K562 (cell line): ENCODE data around the gene NDUFV3. TPM values are rescaled to one million over a fixed set of nuclear protein-coding genes. Genes with fewer than 3 reads are reported as not detected.

Source experiments
- ATAC-seq: fragments of 200-7000 bp; cut with Tn5 transposase; 3 replicates; pipeline ENCODE4 v1.9.1; 2020; ENCODE audit warnings: moderate library complexity
- BruUV-seq: library from RNA; stranded (reverse); fragments of 400-500 nt; replicated peaks from 2 replicates; lab custom pipeline; 2021; lab: Mats Ljungman, UMichigan
- CTCF ChIA-PET: fragments of 300-600 bp; formaldehyde crosslinking; extraction: SDS; loops from one replicate; lab custom pipeline; 2021; ENCODE audit warnings: low intra/inter-chr PET ratio; lab: Yijun Ruan, JAX
- POLR2A ChIA-PET: fragments of 300-600, 350-650 bp; sonication (Branson Sonifier 250); formaldehyde crosslinking; extraction: SDS; loops from one replicate; lab custom pipeline; 2021; ENCODE audit warnings: antibody characterized with exemption, inconsistent platforms; lab: Yijun Ruan, JAX
- DNase-seq, 4 experiments: peaks; one replicate each; pipeline versions ENCODE4 v3.0.0 to v3.0.0-alpha.2; 2011 to 2018; ENCODE audit warnings: low spot score in 3 of 4, mixed read lengths in 3 of 4; ENCODE audit errors: extremely low read depth in 1 of 4
- FAIRE-seq: peaks from 2 replicates; lab custom pipeline; 2011; peaks lifted over from hg19 to GRCh38; lab: Jason Lieb, UNC
- H2AFZ ChIP-seq: 2 replicates; pipeline ENCODE4 v1.6.0; 2011; ENCODE audit warnings: low read depth, low read length, control low read depth, inconsistent platforms
- H3K27ac ChIP-seq: fragments of 200-600 bp; 3 replicates; pipeline ENCODE4 v1.8.0; 2011; ENCODE audit warnings: low read depth, mild to moderate bottlenecking, control low read depth, inconsistent platforms, low read length, moderate library complexity, mixed read lengths; ENCODE audit errors: extremely low read depth
- H3K27me3 ChIP-seq, 2 experiments: fragments of 300-600 bp in 1 of 2; 2 replicates in 1 of 2; 3 replicates in 1 of 2; pipeline versions ENCODE4 v1.6.0 to v1.8.0; 2011; ENCODE audit warnings: inconsistent platforms in 2 of 2, low read length in 2 of 2, mild to moderate bottlenecking in 1 of 2, mixed read lengths in 1 of 2, moderate library complexity in 1 of 2; ENCODE audit not compliant: control insufficient read depth in 2 of 2, insufficient read depth in 2 of 2
- H3K36me3 ChIP-seq: fragments of 300-600 bp; 3 replicates; pipeline ENCODE4 v1.8.0; 2011; ENCODE audit warnings: mild to moderate bottlenecking, low read length, inconsistent platforms; ENCODE audit not compliant: control insufficient read depth, insufficient read depth
- H3K4me1 ChIP-seq, 2 experiments: fragments of 200-600 bp in 1 of 2; replicated peaks in 1 of 2; 2 replicates in 1 of 2; 3 replicates in 1 of 2; pipeline versions ENCODE4 v1.5.1 to v1.8.0; 2011; ENCODE audit warnings: inconsistent platforms in 2 of 2, low read length in 2 of 2, mild to moderate bottlenecking in 1 of 2, mixed read lengths in 1 of 2, moderate library complexity in 1 of 2; ENCODE audit not compliant: control insufficient read depth in 2 of 2, insufficient read depth in 2 of 2
- H3K4me2 ChIP-seq: 2 replicates; pipeline ENCODE4 v1.6.1; 2011; ENCODE audit warnings: low read length, control low read depth, inconsistent platforms, mixed read lengths; ENCODE audit not compliant: insufficient read depth
- H3K4me3 ChIP-seq: fragments of 200-600 bp; sonication (generic), shearing (Covaris generic); 2 replicates; pipeline ENCODE4 v1.5.1; 2016; ENCODE audit warnings: control low read depth, inconsistent platforms
- H3K79me2 ChIP-seq: fragments of 200-600 bp; 3 replicates; pipeline ENCODE4 v1.8.0; 2011; ENCODE audit warnings: low read length, inconsistent platforms; ENCODE audit not compliant: control insufficient read depth, insufficient read depth
- H3K9ac ChIP-seq, 2 experiments: 2 replicates each; pipeline versions ENCODE4 v1.6.0 to v1.6.1; 2011; ENCODE audit warnings: low read depth in 2 of 2, low read length in 2 of 2, control low read depth in 1 of 2, inconsistent platforms in 1 of 2, mild to moderate bottlenecking in 1 of 2, mixed read lengths in 1 of 2; ENCODE audit not compliant: insufficient read depth in 1 of 2
- H3K9me1 ChIP-seq: one replicate; pipeline ENCODE4 v1.6.0; 2011; ENCODE audit warnings: inconsistent platforms, mild to moderate bottlenecking, low read length, moderate library complexity; ENCODE audit not compliant: control insufficient read depth, insufficient read depth
- H3K9me3 ChIP-seq: replicated peaks from 2 replicates; pipeline ENCODE4 v1.5.1; 2011; ENCODE audit warnings: low read depth, low read length, inconsistent platforms; ENCODE audit not compliant: control insufficient read depth, insufficient read depth
- H4K20me1 ChIP-seq: replicated peaks from 2 replicates; pipeline ENCODE4 v1.6.1; 2011; ENCODE audit warnings: low read length, inconsistent platforms, mixed read lengths; ENCODE audit not compliant: control insufficient read depth, insufficient read depth
- EZH2 ChIP-seq: IDR thresholded peaks from 2 replicates; pipeline ENCODE4 v1.6.1; 2012; ENCODE audit warnings: low read depth, mild to moderate bottlenecking, inconsistent platforms, low read length, borderline replicate concordance
- KLF1 ChIP-seq: fragments of 450-650 bp; IDR thresholded peaks from 2 replicates; pipeline ENCODE4 v1.6.1; 2016; ENCODE audit warnings: missing genetic modification characterization, missing compliant biosample characterization
- NR1H2 ChIP-seq: sonication (generic); formaldehyde crosslinking; IDR thresholded peaks from 2 replicates; pipeline ENCODE4 v1.4.0; 2020; ENCODE audit warnings: mild to moderate bottlenecking, missing genetic modification reagents
- POLR2G ChIP-seq: fragments of 200-400 bp; formaldehyde crosslinking; IDR thresholded peaks from 2 replicates; pipeline ENCODE4 v1.6.1; 2017; ENCODE audit warnings: low read depth, mild to moderate bottlenecking, antibody characterized with exemption, low read length, moderate library complexity
- RBBP5 ChIP-seq: fragments of 200-600 bp; sonication (generic); IDR thresholded peaks from 2 replicates; pipeline ENCODE4 v1.6.1; 2012; ENCODE audit warnings: borderline replicate concordance, mild to moderate bottlenecking, low read length, control low read depth, inconsistent platforms; ENCODE audit not compliant: insufficient read depth, poor library complexity, severe bottlenecking
- RBFOX2 ChIP-seq: fragments of 200-400 bp; formaldehyde crosslinking; IDR thresholded peaks from 2 replicates; pipeline ENCODE4 v1.6.1; 2017; ENCODE audit warnings: low read depth, mild to moderate bottlenecking, low read length, moderate library complexity
- ZNF263 ChIP-seq: sonication (generic); formaldehyde crosslinking; IDR thresholded peaks from 2 replicates; pipeline ENCODE4 v1.8.0; 2022; ENCODE audit warnings: mild to moderate bottlenecking, missing genetic modification reagents, borderline replicate concordance
- ZNF3 ChIP-seq: fragments of 250-450 bp; sonication (Bioruptor Pico); IDR thresholded peaks from 2 replicates; pipeline ENCODE4 v1.5.0; 2021; ENCODE audit warnings: mild to moderate bottlenecking, moderate library complexity
- WGBS: fragments of 100-300 bp; shearing (Covaris generic); methylation state at CpG from one replicate; pipeline ENCODE4 v1.1.6; 2016; ENCODE audit warnings: low coverage, mixed read lengths; ENCODE audit not compliant: insufficient coverage; ENCODE audit errors: missing lambda C conversion rate; 5-methylcytosine and 5-hydroxymethylcytosine counted together
- in situ Hi-C: fragments of 300-500 bp; cut with MboI; formaldehyde crosslinking; loops from 4 replicates; pipeline ENCODE4 v1.15.0; 2018; ENCODE audit warnings: inconsistent platforms, mixed read lengths
- intact Hi-C: fragments of 100-400 bp; cut with micrococcal nuclease; formaldehyde crosslinking; loops from 2 replicates; pipeline ENCODE4 v1.14.2; 2022
- polyA plus RNA-seq, 8 experiments: library from polyadenylated mRNA; depleted of rRNA in 4 of 8; stranded (reverse) in 5 of 8; unstranded in 3 of 8; fragments of >200 nt; fragmentation: Nextera tagmentation in 2 of 8; fragmentation: Illumina TruSeq in 1 of 8; extraction: Ambion mirVana in 2 of 8; extraction: Trizol in 1 of 8; gene quantifications; 2 replicates each; pipeline versions ENCODE4 v1.2.1 to v1.2.3, GENCODE V29; 2011 to 2014; ENCODE audit warnings: inconsistent platforms in 1 of 8, missing spikeins in 1 of 8
- total RNA-seq, 7 experiments: library from RNA; depleted of rRNA in 6 of 7; stranded (reverse); fragments of >200 nt in 6 of 7; fragmentation: Illumina TruSeq in 2 of 7; extraction: Trizol in 2 of 7; gene quantifications; 2 replicates each; pipeline versions ENCODE4 v1.2.1 to v1.2.3, GENCODE V29; 2011 to 2021; ENCODE audit warnings: low replicate concordance in 1 of 7

The NDUFV3 gene
- total and polyA plus RNA-seq, 9 of the 15 experiments (the other 6 are each of a cell fraction or from before 2014, with no cell fraction given) = 19.1 to 87.8 (median 74.3) TPM

DNA sequence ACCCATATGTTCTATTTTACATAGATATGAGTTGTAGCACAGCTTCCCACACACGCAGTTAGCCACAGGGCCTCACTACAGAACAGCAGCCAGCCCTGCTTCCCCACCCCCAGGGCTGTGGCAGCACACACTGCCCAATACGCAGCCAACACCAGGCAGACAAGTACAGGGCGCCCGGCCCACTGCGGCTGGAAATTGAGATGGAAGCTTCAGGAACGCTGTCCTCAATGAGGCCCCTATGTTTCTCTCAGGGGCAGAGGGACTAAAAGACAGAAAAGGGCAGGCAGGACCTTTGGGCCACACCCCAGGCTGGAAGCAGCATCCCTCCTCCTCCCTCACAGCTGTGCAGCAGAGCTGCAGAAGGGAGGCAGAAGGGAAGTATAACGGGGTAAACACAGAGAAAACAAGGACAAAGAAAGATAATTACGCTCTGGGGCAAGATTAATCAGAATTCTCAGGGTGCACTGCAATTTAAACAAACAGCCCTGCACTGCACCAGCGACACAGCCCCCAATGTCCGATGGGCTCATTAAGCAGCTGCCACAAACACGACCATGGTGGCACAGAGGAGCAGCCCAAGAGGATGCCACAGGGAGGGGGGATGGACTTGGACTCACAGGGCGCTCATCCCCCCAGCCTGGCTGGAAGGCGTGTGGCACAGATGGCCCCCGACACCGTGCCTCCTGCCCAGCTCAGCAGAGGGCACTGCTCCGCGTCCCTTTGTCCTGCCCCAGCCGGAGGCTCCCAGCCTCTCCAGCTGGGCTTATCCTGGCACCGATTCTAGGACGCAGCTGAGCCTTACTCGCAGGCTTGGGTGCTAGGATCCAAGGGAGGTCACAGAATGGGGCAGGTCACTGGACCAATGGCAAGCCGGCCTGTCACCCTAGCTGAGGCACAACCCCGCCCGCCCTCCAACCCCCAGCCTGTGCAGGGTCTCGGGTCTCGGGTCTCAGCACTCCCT lies 28.0 kb upstream of the NDUFV3 start:
- CTCF ChIA-PET = no interaction called here
- TF ChIP-seq POLR2G = peak; percentile 50; the same call in 1 of the 2 replicates
- no peak for TF ChIP-seq NR1H2
- TF ChIP-seq RBFOX2 = peak; percentile 47
- intact Hi-C loops = no loop called here
- WGBS = 89% methylated on average over 22 of the region's 26 CpGs
- Histone ChIP-seq H3K4me3 (no peak overlapping the region), H3K9ac (no peak overlapping the region; a peak in 1 of 4 replicates), H3K4me2 (no peak overlapping the region), H3K27ac (no peak overlapping the region), H3K4me1 (peaks cover 0 to 30% of the 10 kb centered on the region in 2 experiments; a peak in 1 of 5 replicates), H2AFZ (no peak overlapping the region), H3K9me3 (no peaks in the 10 kb centered on the region), H4K20me1 (peaks cover 28% of the 10 kb centered on the region), H3K27me3 (no peaks in the 10 kb centered on the region), H3K9me1 (peaks cover 3% of the 10 kb centered on the region), H3K36me3 (peaks cover 94% of the 10 kb centered on the region), H3K79me2 (peaks cover 91% of the 10 kb centered on the region)
- ATAC-seq = no peak
- FAIRE-seq = no peak
- in situ Hi-C loops = no loop called here
- BruUV-seq = no TSS peak
- POLR2A ChIA-PET = interaction anchor here (0.6 to 1.5 kb wide), 5 partner anchors 8 to 92 kb away, joined by 3 to 6 read pairs (median 4); no protein-coding TSS in a partner anchor
- DNase-seq = no peak

DNA sequence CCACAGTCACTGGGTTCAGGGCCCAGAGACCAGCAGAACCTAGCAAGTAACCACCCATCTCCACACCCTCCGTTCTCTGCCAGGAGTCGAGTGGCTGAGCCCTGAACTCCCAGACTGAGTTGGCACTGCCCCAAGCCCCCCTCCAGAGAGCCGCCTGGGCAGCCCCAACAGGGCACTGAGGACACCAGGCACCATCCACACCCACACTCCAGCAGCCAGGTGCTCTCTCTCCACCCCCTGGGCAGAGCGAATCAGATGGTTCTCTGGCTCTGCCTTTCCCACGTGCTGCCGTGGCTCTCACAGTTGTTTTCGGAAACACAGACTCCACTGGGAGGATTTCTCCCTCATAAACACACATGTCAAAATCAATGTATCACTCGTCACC lies 27.3 kb upstream of the NDUFV3 start:
- in situ Hi-C loops = no loop called here
- WGBS = 88% methylated on average over 8 of the region's 8 CpGs
- Histone ChIP-seq H3K9ac (no peak overlapping the region; a peak in 1 of 4 replicates), H3K27me3 (no peaks in the 10 kb centered on the region), H3K9me3 (no peaks in the 10 kb centered on the region), H3K4me2 (no peak overlapping the region), H3K4me1 (peaks cover 0 to 30% of the 10 kb centered on the region in 2 experiments; a peak in 1 of 5 replicates), H3K4me3 (no peak overlapping the region), H2AFZ (no peak overlapping the region), H3K36me3 (peaks cover 94% of the 10 kb centered on the region), H3K27ac (no peak overlapping the region), H3K79me2 (peaks cover 90% of the 10 kb centered on the region), H3K9me1 (peaks cover 3% of the 10 kb centered on the region), H4K20me1 (peaks cover 28% of the 10 kb centered on the region)
- no peak for FAIRE-seq
- POLR2A ChIA-PET = interaction anchor here (0.6 to 1.5 kb wide), 3 partner anchors 10 to 19 kb away, joined by 4 to 6 read pairs (median 4); no protein-coding TSS in a partner anchor
- intact Hi-C loops = no loop called here
- CTCF ChIA-PET = no interaction called here
- DNase-seq = no peak
- BruUV-seq = no TSS peak
- ATAC-seq = no peak
- TF ChIP-seq KLF1 (no peak), RBFOX2 (0 out of 2 replicates have a peak, but pooled peaks have one; percentile 43), POLR2G (peak; percentile 38), ZNF3 (CRISPR knock-in tag) (no peak), RBBP5 (no peak), EZH2 (no peak), ZNF263 (CRISPR knock-in tag) (no peak)
